ENCODE results near the gene BAIAP3.

BAIAP3 gene

GRCh38 chr16:1351215-1351581, 17.8 kb downstream of the BAIAP3 start:
- TF ChIP-seq, protein P1, sequence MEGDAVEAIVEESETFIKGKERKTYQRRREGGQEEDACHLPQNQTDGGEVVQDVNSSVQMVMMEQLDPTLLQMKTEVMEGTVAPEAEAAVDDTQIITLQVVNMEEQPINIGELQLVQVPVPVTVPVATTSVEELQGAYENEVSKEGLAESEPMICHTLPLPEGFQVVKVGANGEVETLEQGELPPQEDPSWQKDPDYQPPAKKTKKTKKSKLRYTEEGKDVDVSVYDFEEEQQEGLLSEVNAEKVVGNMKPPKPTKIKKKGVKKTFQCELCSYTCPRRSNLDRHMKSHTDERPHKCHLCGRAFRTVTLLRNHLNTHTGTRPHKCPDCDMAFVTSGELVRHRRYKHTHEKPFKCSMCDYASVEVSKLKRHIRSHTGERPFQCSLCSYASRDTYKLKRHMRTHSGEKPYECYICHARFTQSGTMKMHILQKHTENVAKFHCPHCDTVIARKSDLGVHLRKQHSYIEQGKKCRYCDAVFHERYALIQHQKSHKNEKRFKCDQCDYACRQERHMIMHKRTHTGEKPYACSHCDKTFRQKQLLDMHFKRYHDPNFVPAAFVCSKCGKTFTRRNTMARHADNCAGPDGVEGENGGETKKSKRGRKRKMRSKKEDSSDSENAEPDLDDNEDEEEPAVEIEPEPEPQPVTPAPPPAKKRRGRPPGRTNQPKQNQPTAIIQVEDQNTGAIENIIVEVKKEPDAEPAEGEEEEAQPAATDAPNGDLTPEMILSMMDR (IDR thresholded peaks at IDR 0.05; ENCODE audit: low read depth, low read length, missing control alignments) = no peak
- DNase-seq (ENCODE audit: low read depth) = no peak

GRCh38 chr16:1351582-1352362, 18.3 kb downstream of the BAIAP3 start, which contains the start of the genes GNPTG and TSR3:
GNPTG (plus strand) TSS chr16:1351931; CDS start chr16:1351966, 35 bp downstream.
TSR3 (minus strand) TSS chr16:1351878; CDS start chr16:1351804, 74 bp downstream.
- TF ChIP-seq, protein P1 (IDR thresholded peaks at IDR 0.05; ENCODE audit: low read depth, low read length, missing control alignments) = no peak
- H3K4me3 ChIP-seq (ENCODE audit: low read depth, low read length) = peak within 1 kb of the TSS; percentile 84

More at GRCh38 chr16:1351215-1351581, 17.8 kb downstream of the BAIAP3 start:
- peak overlapping the region; percentile 84 for H3K4me3 ChIP-seq (ENCODE audit: low read depth, low read length)

GRCh38 chr16:1354815-1355540, 21.5 kb downstream of the BAIAP3 start:
- TF ChIP-seq, protein P1 (IDR thresholded peaks at IDR 0.05; ENCODE audit: low read depth, low read length, missing control alignments) = no peak
- DNase-seq (ENCODE audit: low read depth) = no peak
- no peak overlapping the region for H3K4me3 ChIP-seq (ENCODE audit: low read depth, low read length)

More at GRCh38 chr16:1351582-1352362, 18.3 kb downstream of the BAIAP3 start, which contains the start of the genes GNPTG and TSR3:
- peak; percentile 79 for DNase-seq (ENCODE audit: low read depth)

DNA sequence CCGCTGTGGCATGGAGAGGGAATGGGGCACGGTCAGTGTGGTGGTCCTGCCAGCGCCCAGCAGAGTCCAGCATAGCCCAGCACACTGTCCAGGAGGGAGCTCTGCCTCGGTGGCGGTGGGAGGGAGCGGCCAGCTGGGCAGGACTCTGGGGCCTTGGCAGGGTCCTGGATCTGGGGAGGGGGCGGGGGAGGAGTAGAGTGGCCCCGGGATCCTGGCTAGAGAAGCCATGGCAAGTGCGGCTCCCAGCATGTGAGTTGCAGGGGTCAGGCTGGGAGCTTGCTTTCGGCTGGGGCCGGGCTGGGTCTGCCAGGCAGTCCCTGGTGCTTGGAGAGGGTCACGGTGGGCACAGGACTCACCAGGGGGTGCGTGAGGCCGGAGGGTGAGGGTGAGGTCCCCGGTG, 22.1 kb downstream of the BAIAP3 start:
- TF ChIP-seq, protein P1 (IDR thresholded peaks at IDR 0.05; ENCODE audit: low read depth, low read length, missing control alignments) = no peak
- no peak for DNase-seq (ENCODE audit: low read depth)

GRCh38 chr16:1356061-1356900, 22.8 kb downstream of the BAIAP3 start:
- no peak for DNase-seq (ENCODE audit: low read depth)
- TF ChIP-seq, protein P1 (IDR thresholded peaks at IDR 0.05; ENCODE audit: low read depth, low read length, missing control alignments) = no peak
- no peak overlapping the region for H3K4me3 ChIP-seq (ENCODE audit: low read depth, low read length)

More for the DNA sequence above, 22.1 kb downstream of the BAIAP3 start:
- no peak overlapping the region for H3K4me3 ChIP-seq (ENCODE audit: low read depth, low read length)

DNA sequence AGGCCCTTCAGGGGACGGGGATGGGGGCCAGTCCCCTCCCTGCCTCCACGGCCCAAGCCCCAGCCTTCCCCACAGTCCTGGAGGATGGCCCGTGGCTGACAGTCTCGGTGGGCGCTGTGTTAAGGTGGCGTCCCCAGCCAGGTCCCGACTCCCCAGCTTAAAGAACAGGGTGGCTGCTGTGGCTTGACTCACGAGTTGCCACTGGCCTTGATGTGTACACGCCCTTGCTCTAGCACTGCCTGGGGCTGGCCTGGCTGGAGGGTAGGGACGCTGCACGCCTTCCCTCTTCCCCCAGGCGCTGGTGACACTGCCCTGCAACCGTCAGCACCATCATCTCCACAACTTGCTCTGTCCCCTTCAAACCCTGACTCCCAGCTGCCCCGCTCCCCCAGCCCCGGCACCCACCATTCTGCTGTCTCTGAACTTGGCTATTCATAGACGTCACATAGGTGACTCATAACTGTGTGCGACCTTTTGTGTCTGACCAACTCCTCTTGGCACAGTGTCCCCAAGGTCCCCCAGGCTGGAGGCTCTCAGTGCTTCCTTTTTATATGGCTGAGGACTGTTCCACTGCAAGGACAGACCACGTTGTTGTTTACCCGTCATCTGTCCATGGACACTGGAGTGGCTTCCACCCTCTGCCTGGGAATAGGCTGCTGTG, 24.6 kb downstream of the BAIAP3 start:
- TF ChIP-seq, protein P1 (IDR thresholded peaks at IDR 0.05; ENCODE audit: low read depth, low read length, missing control alignments) = no peak
- DNase-seq (ENCODE audit: low read depth) = no peak
- no peak overlapping the region for H3K4me3 ChIP-seq (ENCODE audit: low read depth, low read length)
